ENCODE results near the gene DST. TPM values are rescaled to one million over a fixed set of nuclear protein-coding genes. Genes with fewer than 3 reads are reported as not detected.

The DST gene
- polyA plus RNA-seq, 3 donors: 1.1 to 7.4 (median 3.2) TPM

GRCh38 chr6:56601390-56601789 lies 41.3 kb downstream of the DST start:
- TF ChIP-seq, protein P1, sequence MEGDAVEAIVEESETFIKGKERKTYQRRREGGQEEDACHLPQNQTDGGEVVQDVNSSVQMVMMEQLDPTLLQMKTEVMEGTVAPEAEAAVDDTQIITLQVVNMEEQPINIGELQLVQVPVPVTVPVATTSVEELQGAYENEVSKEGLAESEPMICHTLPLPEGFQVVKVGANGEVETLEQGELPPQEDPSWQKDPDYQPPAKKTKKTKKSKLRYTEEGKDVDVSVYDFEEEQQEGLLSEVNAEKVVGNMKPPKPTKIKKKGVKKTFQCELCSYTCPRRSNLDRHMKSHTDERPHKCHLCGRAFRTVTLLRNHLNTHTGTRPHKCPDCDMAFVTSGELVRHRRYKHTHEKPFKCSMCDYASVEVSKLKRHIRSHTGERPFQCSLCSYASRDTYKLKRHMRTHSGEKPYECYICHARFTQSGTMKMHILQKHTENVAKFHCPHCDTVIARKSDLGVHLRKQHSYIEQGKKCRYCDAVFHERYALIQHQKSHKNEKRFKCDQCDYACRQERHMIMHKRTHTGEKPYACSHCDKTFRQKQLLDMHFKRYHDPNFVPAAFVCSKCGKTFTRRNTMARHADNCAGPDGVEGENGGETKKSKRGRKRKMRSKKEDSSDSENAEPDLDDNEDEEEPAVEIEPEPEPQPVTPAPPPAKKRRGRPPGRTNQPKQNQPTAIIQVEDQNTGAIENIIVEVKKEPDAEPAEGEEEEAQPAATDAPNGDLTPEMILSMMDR (IDR thresholded peaks at IDR 0.05): no peak
- H3K79me2 ChIP-seq (ENCODE audit: insufficient read depth, low read length): no peaks in the 10 kb centered on the region
- H3K27ac ChIP-seq (ENCODE audit: low read depth in 1 of 2, low read length in 2 of 2): no peak overlapping the region
- no peak overlapping the region for H3K4me2 ChIP-seq (replicated peaks; ENCODE audit: extremely low read depth, low read length, poor library complexity, severe bottlenecking)
- H3K27me3 Mint-ChIP-seq (ENCODE audit: low read depth in 3 of 3): no peaks in the 10 kb centered on the region
- no peaks in the 10 kb centered on the region for H3K9me3 ChIP-seq (replicated peaks in 1 of 2; ENCODE audit: control insufficient read depth in 1 of 2, insufficient read depth in 1 of 2, low read length in 2 of 2)
- 89% methylated on average over 1 of the region's 2 CpGs for WGBS (ENCODE audit: insufficient coverage)
- no peaks in the 10 kb centered on the region for H3K27me3 ChIP-seq (ENCODE audit: control insufficient read depth in 2 of 2, insufficient read depth in 2 of 2, low read length in 2 of 2)
- H3K27ac Mint-ChIP-seq: no peak overlapping the region
- intact Hi-C loops (cut with micrococcal nuclease): no loop called here
- H3K4me1 Mint-ChIP-seq: no peaks in the 10 kb centered on the region
- H3K36me3 ChIP-seq (replicated peaks in 1 of 2; ENCODE audit: control insufficient read depth in 1 of 2, insufficient read depth in 2 of 2, low read length in 2 of 2): peaks cover 0 to 3% of the 10 kb centered on the region in 2 donors
- H3K4me3 ChIP-seq (replicated peaks in 1 of 3; ENCODE audit: low read depth in 2 of 3, low read length in 3 of 3): no peak overlapping the region
- H3K9ac ChIP-seq (ENCODE audit: insufficient read depth, low read length, poor library complexity, severe bottlenecking): no peak overlapping the region
- H3K4me1 ChIP-seq (ENCODE audit: control insufficient read depth in 1 of 2, insufficient read depth in 2 of 2, low read length in 2 of 2): no peaks in the 10 kb centered on the region
- no peaks in the 10 kb centered on the region for H3K9me3 Mint-ChIP-seq
- H3K4me3 Mint-ChIP-seq: no peak overlapping the region
- no peak overlapping the region for H2AFZ ChIP-seq (ENCODE audit: insufficient read depth, low read depth, low read length, poor library complexity, severe bottlenecking)
- H3K36me3 Mint-ChIP-seq: peaks cover 3 to 6% of the 10 kb centered on the region in 2 donors
- no peak for DNase-seq
- H4K20me1 ChIP-seq (ENCODE audit: insufficient read depth, low read length): no peaks in the 10 kb centered on the region

GRCh38 chr6:56595490-56596122 lies 47.1 kb downstream of the DST start:
- TF ChIP-seq, protein P1 (IDR thresholded peaks at IDR 0.05): peak; percentile 81
- peaks cover 14 to 16% of the 10 kb centered on the region in 2 donors for H3K36me3 Mint-ChIP-seq
- intact Hi-C loops (cut with micrococcal nuclease): loop anchor here (2.0 to 10.0 kb wide), 2 partner anchors 231 to 235 kb away; no protein-coding TSS in a partner anchor

More at GRCh38 chr6:56595490-56596122, 47.1 kb downstream of the DST start:
- Histone ChIP-seq H2AFZ (ENCODE audit: insufficient read depth, low read depth, low read length, poor library complexity, severe bottlenecking) (peak overlapping the region; percentile 2), H3K9ac (ENCODE audit: insufficient read depth, low read length, poor library complexity, severe bottlenecking) (no peak overlapping the region), H3K4me1 (ENCODE audit: control insufficient read depth in 1 of 2, insufficient read depth in 2 of 2, low read length in 2 of 2) (peaks cover 28 to 33% of the 10 kb centered on the region in 2 donors), H4K20me1 (ENCODE audit: insufficient read depth, low read length) (no peaks in the 10 kb centered on the region), H3K27ac (ENCODE audit: low read depth in 1 of 2, low read length in 2 of 2) (peak overlapping the region in 1 of 2 donors; percentile 73), H3K4me3 (replicated peaks in 1 of 3; ENCODE audit: low read depth in 2 of 3, low read length in 3 of 3) (no peak overlapping the region), H3K36me3 (replicated peaks in 1 of 2; ENCODE audit: control insufficient read depth in 1 of 2, insufficient read depth in 2 of 2, low read length in 2 of 2) (peaks cover 0 to 6% of the 10 kb centered on the region in 2 donors), H3K9me3 (replicated peaks in 1 of 2; ENCODE audit: control insufficient read depth in 1 of 2, insufficient read depth in 1 of 2, low read length in 2 of 2) (no peaks in the 10 kb centered on the region), H3K27me3 (ENCODE audit: control insufficient read depth in 2 of 2, insufficient read depth in 2 of 2, low read length in 2 of 2) (no peaks in the 10 kb centered on the region), H3K4me2 (replicated peaks; ENCODE audit: extremely low read depth, low read length, poor library complexity, severe bottlenecking) (peak overlapping the region; percentile 8), H3K79me2 (ENCODE audit: insufficient read depth, low read length) (no peaks in the 10 kb centered on the region)
- Mint-ChIP-seq H3K4me3 (no peak overlapping the region), H3K4me1 (peaks cover 29% of the 10 kb centered on the region), H3K9me3 (peaks cover 0 to 1% (median 0%) of the 10 kb centered on the region in 7 donors), H3K27ac (peak overlapping the region in 5 of 7 donors; percentile 50 to 89 (median 68)), H3K27me3 (ENCODE audit: low read depth in 3 of 3) (no peaks in the 10 kb centered on the region)
- peak; percentile 69 to 87 (median 82) for DNase-seq
- no CpG with 5 or more reads among the region's 6 CpGs for WGBS (ENCODE audit: insufficient coverage)

All from CD14-positive monocyte (primary cell).